ENCODE data around the gene TP53BP2. TPM values are rescaled to one million over a fixed set of nuclear protein-coding genes. Genes with fewer than 3 reads are reported as not detected.

The TP53BP2 gene
- total RNA-seq, 2 donors from 2014 or later, result 53.6 to 59.8 TPM

DNA sequence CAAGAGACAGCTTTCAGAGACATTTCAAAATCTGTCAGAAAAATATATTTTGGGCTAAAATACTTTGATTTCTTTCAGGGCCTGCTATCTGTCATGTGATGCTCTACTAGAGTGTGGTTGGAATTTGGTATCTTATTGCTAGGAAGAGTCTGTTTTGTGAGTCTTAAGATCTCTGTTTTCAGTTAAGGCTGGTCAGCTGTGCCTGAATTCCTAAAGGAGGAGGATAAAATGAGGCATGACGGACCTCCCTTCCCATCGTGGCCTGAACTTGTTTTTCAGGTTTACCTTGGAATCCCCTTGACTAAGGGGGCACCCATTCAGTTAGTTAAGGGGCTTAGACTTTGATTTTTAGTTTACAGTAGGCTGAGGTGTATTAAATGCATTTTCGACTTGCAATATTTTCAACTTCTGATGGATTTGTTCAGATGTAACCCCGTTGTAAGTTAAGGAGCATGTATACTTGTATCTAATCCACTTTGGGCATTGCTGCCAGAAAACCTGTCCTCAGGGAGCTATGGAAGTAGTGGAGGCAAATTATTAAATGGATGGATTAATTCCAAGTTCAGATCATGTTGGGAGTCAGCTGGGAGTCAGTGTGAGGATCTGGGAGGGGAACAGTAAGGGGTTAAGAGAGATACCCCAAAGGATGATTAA, 115.1 kb downstream of the TP53BP2 start:
- WGBS, 2 experiments (ENCODE audit: insufficient coverage in 1 of 2, insufficient read length in 1 of 2), result 81 to 85% methylated on average over 2 to 4 of the region's 4 CpGs
- Mint-ChIP-seq H3K36me3 (ENCODE audit: low read depth) (peaks cover 37% of the 10 kb centered on the region), H3K4me3 (no peak overlapping the region), H3K9me3 (peaks cover 4% of the 10 kb centered on the region), H3K4me1 (peaks cover 37% of the 10 kb centered on the region), H3K27ac (no peak overlapping the region), H3K27me3 (ENCODE audit: insufficient read depth) (peaks cover 74% of the 10 kb centered on the region)
- peaks cover 28% of the 10 kb centered on the region for H3K36me3 ChIP-seq (ENCODE audit: control insufficient read depth, insufficient read depth, low read length)
- TF ChIP-seq, protein P1, sequence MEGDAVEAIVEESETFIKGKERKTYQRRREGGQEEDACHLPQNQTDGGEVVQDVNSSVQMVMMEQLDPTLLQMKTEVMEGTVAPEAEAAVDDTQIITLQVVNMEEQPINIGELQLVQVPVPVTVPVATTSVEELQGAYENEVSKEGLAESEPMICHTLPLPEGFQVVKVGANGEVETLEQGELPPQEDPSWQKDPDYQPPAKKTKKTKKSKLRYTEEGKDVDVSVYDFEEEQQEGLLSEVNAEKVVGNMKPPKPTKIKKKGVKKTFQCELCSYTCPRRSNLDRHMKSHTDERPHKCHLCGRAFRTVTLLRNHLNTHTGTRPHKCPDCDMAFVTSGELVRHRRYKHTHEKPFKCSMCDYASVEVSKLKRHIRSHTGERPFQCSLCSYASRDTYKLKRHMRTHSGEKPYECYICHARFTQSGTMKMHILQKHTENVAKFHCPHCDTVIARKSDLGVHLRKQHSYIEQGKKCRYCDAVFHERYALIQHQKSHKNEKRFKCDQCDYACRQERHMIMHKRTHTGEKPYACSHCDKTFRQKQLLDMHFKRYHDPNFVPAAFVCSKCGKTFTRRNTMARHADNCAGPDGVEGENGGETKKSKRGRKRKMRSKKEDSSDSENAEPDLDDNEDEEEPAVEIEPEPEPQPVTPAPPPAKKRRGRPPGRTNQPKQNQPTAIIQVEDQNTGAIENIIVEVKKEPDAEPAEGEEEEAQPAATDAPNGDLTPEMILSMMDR (conservative IDR thresholded peaks at IDR 0.05), result no peak
- H3K9ac ChIP-seq (ENCODE audit: extremely low read depth, low read length, poor library complexity, severe bottlenecking), result no peak overlapping the region
- no peak for DNase-seq
- no peak overlapping the region for H3K4me3 ChIP-seq (ENCODE audit: low read length)
- peaks cover 11% of the 10 kb centered on the region for H3K4me1 ChIP-seq (ENCODE audit: control insufficient read depth, insufficient read depth, low read length)
- H3K9me3 ChIP-seq (ENCODE audit: control insufficient read depth, low read length), result no peaks in the 10 kb centered on the region
- H3K27ac ChIP-seq (ENCODE audit: low read depth, low read length), result no peak overlapping the region
- H3K27me3 ChIP-seq (ENCODE audit: control insufficient read depth, insufficient read depth, low read length, poor library complexity, severe bottlenecking), result no peaks in the 10 kb centered on the region

DNA sequence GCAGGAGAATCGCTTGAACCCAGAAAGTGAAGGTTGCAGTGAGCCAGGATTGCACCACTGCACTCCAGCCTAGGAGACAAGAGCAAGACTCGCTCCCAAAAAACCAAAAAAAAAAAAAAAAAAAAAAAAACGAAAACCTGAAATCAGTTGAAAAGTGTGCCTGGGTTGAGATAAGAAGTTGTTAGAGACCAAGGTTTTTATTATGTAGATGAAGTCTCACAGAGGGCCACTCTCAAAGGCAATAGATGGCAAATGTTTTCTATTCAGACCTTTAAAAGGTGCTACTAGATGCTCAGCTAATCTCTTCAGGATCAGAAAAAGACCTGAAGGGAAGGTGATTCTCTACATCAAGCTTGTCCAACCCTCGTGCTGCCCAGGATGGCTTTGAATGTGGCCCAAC, 115.8 kb downstream of the TP53BP2 start:
- Histone ChIP-seq H3K27ac (ENCODE audit: low read depth, low read length) (no peak overlapping the region), H3K4me1 (ENCODE audit: control insufficient read depth, insufficient read depth, low read length) (peaks cover 11% of the 10 kb centered on the region), H3K9me3 (ENCODE audit: control insufficient read depth, low read length) (no peaks in the 10 kb centered on the region), H3K9ac (ENCODE audit: extremely low read depth, low read length, poor library complexity, severe bottlenecking) (no peak overlapping the region), H3K36me3 (ENCODE audit: control insufficient read depth, insufficient read depth, low read length) (peaks cover 32% of the 10 kb centered on the region), H3K4me3 (ENCODE audit: low read length) (no peak overlapping the region), H3K27me3 (ENCODE audit: control insufficient read depth, insufficient read depth, low read length, poor library complexity, severe bottlenecking) (no peaks in the 10 kb centered on the region)
- peaks cover 4% of the 10 kb centered on the region for H3K9me3 Mint-ChIP-seq
- H3K27me3 Mint-ChIP-seq (ENCODE audit: insufficient read depth), result peaks cover 76% of the 10 kb centered on the region
- no peak overlapping the region for H3K4me3 Mint-ChIP-seq
- DNase-seq, result no peak
- WGBS, 2 experiments (ENCODE audit: insufficient coverage in 1 of 2, insufficient read length in 1 of 2), result 65 to 80% methylated on average over 1 to 4 of the region's 4 CpGs
- H3K27ac Mint-ChIP-seq, result no peak overlapping the region
- TF ChIP-seq, protein P1 (conservative IDR thresholded peaks at IDR 0.05), result no peak
- H3K36me3 Mint-ChIP-seq (ENCODE audit: low read depth), result peaks cover 43% of the 10 kb centered on the region
- peaks cover 37% of the 10 kb centered on the region for H3K4me1 Mint-ChIP-seq

Other genes with a start within 250 kb of the TP53BP2 start
- gene CAPN8, start 180.2 kb downstream of the TP53BP2 start, total RNA-seq, result under 1 TPM in 1 of 2 donors, not detected in 1; 0.44 TPM
- gene CAPN2, start 133.4 kb downstream of the TP53BP2 start, total RNA-seq, result 10 to 100 TPM; 49.2 to 49.7 TPM

All from endodermal cell (in vitro differentiated cells).